PC-9 (cell line): ENCODE measurements around the gene ZGRF1.

Source experiments
- CTCF ChIP-seq: fragments of 200-600 bp; sonication (generic); conservative IDR thresholded peaks from 2 replicates; pipeline ENCODE4 v1.6.1; 2017; ENCODE audit warnings: mixed run types, antibody characterized with exemption, mild to moderate bottlenecking, moderate library complexity
- EZH2 ChIP-seq: fragments of 200-600 bp; sonication (generic); IDR thresholded peaks from 2 replicates; pipeline ENCODE4 v1.8.0; 2017; ENCODE audit warnings: antibody characterized with exemption, low read depth

GRCh38 chr4:112626228-112626627 is 10.5 kb downstream of the ZGRF1 start:
- TF ChIP-seq CTCF (no peak), EZH2 (no peak)
